Measurements from ENCODE around the gene ABCC1.
"Not testable (repeated sequence)": the region's sequence is repeated elsewhere in the genome, so short reads cannot be mapped to it uniquely, and the experiment has no call there.

DNA sequence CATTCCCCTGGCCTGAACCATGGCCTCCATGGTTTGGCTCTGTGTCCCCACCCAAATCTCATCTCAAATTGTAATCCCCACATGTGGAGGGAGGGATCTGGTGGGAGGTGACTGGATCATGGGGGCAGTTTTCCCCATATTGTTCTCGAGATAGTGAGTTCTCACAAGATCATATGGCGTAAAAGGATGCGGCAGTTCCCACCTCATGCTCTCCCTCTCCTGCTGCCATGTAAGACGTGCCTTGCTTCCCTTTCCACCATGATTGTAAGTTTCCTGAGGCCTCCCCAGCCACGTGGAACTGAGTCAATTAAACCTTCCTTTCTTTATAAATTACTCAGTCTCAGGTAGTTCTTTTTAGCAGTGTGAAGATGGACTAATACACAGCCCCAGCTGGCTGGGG, 212.4 kb downstream of the ABCC1 start:
- TF ChIP-seq SUZ12 (IDR thresholded peaks at IDR 0.05; ENCODE audit: extremely low read depth, insufficient read depth, insufficient read length); YY1 (IDR thresholded peaks at IDR 0.05; ENCODE audit: insufficient read depth, insufficient read length); ZNF274 (IDR thresholded peaks at IDR 0.05; ENCODE audit: low read depth, low read length): not testable (repeated sequence)

Data from NT2/D1 (cell line).